ENCODE data around the gene SDK1. TPM values are rescaled to one million over a fixed set of nuclear protein-coding genes. Genes with fewer than 3 reads are reported as not detected.

The SDK1 gene
- total and polyA plus RNA-seq, 2 experiments from 2014 or later = 2.1 to 10.0 TPM

DNA sequence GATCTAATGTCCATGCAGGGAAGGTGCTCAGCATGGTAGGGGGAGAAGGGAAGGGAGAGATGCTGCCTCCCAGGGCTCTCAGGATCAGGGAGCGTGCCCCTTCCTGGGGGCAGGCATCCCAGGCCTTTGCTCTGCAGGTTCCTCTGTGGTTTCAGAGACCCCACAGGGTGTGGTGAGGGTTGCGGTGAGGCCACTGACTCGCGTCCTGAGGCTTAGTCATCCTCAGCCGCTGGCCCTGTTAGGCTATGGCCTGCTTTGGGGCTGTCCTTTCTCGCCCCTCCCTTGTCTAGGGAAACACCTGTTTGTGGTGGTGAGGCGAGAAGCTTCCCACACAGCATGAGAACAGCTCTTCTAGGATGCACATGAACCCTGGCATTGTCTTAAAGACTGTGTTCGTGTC, 822.8 kb downstream of the SDK1 start:
- H3K4me1 Mint-ChIP-seq = no peaks in the 10 kb centered on the region
- TF ChIP-seq NANOG (IDR thresholded peaks at IDR 0.05; ENCODE audit: borderline replicate concordance) = no peak
- no peak for TF ChIP-seq ZNF331 (CRISPR knock-in tag; IDR thresholded peaks at IDR 0.05; ENCODE audit: low read depth)
- no peak for TF ChIP-seq POLR2AphosphoS5 (IDR thresholded peaks at IDR 0.05; ENCODE audit: low read depth)
- TF ChIP-seq, protein P1, sequence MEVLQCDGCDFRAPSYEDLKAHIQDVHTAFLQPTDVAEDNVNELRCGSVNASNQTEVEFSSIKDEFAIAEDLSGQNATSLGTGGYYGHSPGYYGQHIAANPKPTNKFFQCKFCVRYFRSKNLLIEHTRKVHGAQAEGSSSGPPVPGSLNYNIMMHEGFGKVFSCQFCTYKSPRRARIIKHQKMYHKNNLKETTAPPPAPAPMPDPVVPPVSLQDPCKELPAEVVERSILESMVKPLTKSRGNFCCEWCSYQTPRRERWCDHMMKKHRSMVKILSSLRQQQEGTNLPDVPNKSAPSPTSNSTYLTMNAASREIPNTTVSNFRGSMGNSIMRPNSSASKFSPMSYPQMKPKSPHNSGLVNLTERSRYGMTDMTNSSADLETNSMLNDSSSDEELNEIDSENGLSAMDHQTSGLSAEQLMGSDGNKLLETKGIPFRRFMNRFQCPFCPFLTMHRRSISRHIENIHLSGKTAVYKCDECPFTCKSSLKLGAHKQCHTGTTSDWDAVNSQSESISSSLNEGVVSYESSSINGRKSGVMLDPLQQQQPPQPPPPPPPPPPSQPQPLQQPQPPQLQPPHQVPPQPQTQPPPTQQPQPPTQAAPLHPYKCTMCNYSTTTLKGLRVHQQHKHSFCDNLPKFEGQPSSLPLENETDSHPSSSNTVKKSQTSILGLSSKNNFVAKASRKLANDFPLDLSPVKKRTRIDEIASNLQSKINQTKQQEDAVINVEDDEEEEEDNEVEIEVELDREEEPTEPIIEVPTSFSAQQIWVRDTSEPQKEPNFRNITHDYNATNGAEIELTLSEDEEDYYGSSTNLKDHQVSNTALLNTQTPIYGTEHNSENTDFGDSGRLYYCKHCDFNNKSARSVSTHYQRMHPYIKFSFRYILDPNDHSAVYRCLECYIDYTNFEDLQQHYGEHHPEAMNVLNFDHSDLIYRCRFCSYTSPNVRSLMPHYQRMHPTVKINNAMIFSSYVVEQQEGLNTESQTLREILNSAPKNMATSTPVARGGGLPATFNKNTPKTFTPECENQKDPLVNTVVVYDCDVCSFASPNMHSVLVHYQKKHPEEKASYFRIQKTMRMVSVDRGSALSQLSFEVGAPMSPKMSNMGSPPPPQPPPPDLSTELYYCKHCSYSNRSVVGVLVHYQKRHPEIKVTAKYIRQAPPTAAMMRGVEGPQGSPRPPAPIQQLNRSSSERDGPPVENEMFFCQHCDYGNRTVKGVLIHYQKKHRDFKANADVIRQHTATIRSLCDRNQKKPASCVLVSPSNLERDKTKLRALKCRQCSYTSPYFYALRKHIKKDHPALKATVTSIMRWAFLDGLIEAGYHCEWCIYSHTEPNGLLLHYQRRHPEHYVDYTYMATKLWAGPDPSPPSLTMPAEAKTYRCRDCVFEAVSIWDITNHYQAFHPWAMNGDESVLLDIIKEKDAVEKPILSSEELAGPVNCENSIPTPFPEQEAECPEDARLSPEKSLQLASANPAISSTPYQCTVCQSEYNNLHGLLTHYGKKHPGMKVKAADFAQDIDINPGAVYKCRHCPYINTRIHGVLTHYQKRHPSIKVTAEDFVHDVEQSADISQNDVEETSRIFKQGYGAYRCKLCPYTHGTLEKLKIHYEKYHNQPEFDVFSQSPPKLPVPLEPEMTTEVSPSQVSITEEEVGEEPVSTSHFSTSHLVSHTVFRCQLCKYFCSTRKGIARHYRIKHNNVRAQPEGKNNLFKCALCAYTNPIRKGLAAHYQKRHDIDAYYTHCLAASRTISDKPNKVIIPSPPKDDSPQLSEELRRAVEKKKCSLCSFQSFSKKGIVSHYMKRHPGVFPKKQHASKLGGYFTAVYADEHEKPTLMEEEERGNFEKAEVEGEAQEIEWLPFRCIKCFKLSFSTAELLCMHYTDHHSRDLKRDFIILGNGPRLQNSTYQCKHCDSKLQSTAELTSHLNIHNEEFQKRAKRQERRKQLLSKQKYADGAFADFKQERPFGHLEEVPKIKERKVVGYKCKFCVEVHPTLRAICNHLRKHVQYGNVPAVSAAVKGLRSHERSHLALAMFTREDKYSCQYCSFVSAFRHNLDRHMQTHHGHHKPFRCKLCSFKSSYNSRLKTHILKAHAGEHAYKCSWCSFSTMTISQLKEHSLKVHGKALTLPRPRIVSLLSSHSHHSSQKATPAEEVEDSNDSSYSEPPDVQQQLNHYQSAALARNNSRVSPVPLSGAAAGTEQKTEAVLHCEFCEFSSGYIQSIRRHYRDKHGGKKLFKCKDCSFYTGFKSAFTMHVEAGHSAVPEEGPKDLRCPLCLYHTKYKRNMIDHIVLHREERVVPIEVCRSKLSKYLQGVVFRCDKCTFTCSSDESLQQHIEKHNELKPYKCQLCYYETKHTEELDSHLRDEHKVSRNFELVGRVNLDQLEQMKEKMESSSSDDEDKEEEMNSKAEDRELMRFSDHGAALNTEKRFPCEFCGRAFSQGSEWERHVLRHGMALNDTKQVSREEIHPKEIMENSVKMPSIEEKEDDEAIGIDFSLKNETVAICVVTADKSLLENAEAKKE (CRISPR knock-in tag; IDR thresholded peaks at IDR 0.05) = no peak
- no peak for TF ChIP-seq EZH2phosphoT487 (IDR thresholded peaks at IDR 0.05; ENCODE audit: unreplicated experiment)
- TF ChIP-seq, protein P2, sequence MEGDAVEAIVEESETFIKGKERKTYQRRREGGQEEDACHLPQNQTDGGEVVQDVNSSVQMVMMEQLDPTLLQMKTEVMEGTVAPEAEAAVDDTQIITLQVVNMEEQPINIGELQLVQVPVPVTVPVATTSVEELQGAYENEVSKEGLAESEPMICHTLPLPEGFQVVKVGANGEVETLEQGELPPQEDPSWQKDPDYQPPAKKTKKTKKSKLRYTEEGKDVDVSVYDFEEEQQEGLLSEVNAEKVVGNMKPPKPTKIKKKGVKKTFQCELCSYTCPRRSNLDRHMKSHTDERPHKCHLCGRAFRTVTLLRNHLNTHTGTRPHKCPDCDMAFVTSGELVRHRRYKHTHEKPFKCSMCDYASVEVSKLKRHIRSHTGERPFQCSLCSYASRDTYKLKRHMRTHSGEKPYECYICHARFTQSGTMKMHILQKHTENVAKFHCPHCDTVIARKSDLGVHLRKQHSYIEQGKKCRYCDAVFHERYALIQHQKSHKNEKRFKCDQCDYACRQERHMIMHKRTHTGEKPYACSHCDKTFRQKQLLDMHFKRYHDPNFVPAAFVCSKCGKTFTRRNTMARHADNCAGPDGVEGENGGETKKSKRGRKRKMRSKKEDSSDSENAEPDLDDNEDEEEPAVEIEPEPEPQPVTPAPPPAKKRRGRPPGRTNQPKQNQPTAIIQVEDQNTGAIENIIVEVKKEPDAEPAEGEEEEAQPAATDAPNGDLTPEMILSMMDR (conservative IDR thresholded peaks at IDR 0.05; ENCODE audit: low read depth in 2 of 2) = no peak
- TF ChIP-seq STAT1 (IDR thresholded peaks at IDR 0.05; ENCODE audit: unreplicated experiment) = no peak
- TF ChIP-seq, protein P3, sequence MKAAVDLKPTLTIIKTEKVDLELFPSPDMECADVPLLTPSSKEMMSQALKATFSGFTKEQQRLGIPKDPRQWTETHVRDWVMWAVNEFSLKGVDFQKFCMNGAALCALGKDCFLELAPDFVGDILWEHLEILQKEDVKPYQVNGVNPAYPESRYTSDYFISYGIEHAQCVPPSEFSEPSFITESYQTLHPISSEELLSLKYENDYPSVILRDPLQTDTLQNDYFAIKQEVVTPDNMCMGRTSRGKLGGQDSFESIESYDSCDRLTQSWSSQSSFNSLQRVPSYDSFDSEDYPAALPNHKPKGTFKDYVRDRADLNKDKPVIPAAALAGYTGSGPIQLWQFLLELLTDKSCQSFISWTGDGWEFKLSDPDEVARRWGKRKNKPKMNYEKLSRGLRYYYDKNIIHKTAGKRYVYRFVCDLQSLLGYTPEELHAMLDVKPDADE (IDR thresholded peaks at IDR 0.05) = no peak
- TF ChIP-seq, protein P4, sequence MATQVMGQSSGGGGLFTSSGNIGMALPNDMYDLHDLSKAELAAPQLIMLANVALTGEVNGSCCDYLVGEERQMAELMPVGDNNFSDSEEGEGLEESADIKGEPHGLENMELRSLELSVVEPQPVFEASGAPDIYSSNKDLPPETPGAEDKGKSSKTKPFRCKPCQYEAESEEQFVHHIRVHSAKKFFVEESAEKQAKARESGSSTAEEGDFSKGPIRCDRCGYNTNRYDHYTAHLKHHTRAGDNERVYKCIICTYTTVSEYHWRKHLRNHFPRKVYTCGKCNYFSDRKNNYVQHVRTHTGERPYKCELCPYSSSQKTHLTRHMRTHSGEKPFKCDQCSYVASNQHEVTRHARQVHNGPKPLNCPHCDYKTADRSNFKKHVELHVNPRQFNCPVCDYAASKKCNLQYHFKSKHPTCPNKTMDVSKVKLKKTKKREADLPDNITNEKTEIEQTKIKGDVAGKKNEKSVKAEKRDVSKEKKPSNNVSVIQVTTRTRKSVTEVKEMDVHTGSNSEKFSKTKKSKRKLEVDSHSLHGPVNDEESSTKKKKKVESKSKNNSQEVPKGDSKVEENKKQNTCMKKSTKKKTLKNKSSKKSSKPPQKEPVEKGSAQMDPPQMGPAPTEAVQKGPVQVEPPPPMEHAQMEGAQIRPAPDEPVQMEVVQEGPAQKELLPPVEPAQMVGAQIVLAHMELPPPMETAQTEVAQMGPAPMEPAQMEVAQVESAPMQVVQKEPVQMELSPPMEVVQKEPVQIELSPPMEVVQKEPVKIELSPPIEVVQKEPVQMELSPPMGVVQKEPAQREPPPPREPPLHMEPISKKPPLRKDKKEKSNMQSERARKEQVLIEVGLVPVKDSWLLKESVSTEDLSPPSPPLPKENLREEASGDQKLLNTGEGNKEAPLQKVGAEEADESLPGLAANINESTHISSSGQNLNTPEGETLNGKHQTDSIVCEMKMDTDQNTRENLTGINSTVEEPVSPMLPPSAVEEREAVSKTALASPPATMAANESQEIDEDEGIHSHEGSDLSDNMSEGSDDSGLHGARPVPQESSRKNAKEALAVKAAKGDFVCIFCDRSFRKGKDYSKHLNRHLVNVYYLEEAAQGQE (IDR thresholded peaks at IDR 0.05; ENCODE audit: unreplicated experiment) = no peak
- no peak for TF ChIP-seq JUNB (IDR thresholded peaks at IDR 0.05; ENCODE audit: unreplicated experiment)
- TF ChIP-seq ZNF114 (CRISPR knock-in tag; IDR thresholded peaks at IDR 0.05) = no peak
- TF ChIP-seq EZH2 (IDR thresholded peaks at IDR 0.05; ENCODE audit: low read depth, unreplicated experiment) = no peak
- no peak for TF ChIP-seq CREB1 (CRISPR knock-in tag; IDR thresholded peaks at IDR 0.05; ENCODE audit: low read depth)
- H3K27me3 Mint-ChIP-seq (ENCODE audit: insufficient read depth, low read depth, poor library complexity) = no peaks in the 10 kb centered on the region
- no peak overlapping the region for H3K4me3 ChIP-seq
- H3K27ac ChIP-seq (ENCODE audit: low read depth) = no peak overlapping the region
- H3K79me2 ChIP-seq (replicated peaks; ENCODE audit: insufficient read depth) = no peaks in the 10 kb centered on the region
- no peak overlapping the region for H3K4me2 ChIP-seq
- DNase-seq (ENCODE audit: low spot score) (no peak), ATAC-seq (no peak)
- no peaks in the 10 kb centered on the region for H3K27me3 ChIP-seq (ENCODE audit: insufficient read depth)
- no peaks in the 10 kb centered on the region for H3K9me2 ChIP-seq (ENCODE audit: insufficient read depth)
- peaks cover 5% of the 10 kb centered on the region; the same call in 1 of the 2 replicates for H3K36me3 ChIP-seq (ENCODE audit: insufficient read depth)
- H2AFZ ChIP-seq = no peak overlapping the region
- H3K36me3 Mint-ChIP-seq (ENCODE audit: low read depth) = peaks cover 17% of the 10 kb centered on the region
- H4K20me1 ChIP-seq (replicated peaks; ENCODE audit: insufficient read depth) = no peaks in the 10 kb centered on the region
- no peaks in the 10 kb centered on the region for H3F3A ChIP-seq (replicated peaks; ENCODE audit: low read depth)
- H3K27ac Mint-ChIP-seq = no peak overlapping the region
- no peak overlapping the region for H3K4me3 Mint-ChIP-seq
- peaks cover 34% of the 10 kb centered on the region for H3K9me3 Mint-ChIP-seq
- no peaks in the 10 kb centered on the region for H3K4me1 ChIP-seq (ENCODE audit: insufficient read depth)

All from GM23338 (cell line).